HG03060 (cell line): Measurements from ENCODE around the gene TIA1.
A peak's percentile ranks its signal among the peaks of the same experiment; 100 is the strongest.
"Not testable (repeated sequence)": the region's sequence is repeated elsewhere in the genome, so short reads cannot be mapped to it uniquely, and the experiment has no call there.

Experiments
- ATAC-seq: cut with Tn5 transposase; IDR thresholded peaks from one replicate; pipeline ENCODE4 v1.9.1; 2021; ENCODE audit warnings: low read depth, moderate number of reproducible peaks; ENCODE audit not compliant: unreplicated experiment

Gene TIA1

DNA sequence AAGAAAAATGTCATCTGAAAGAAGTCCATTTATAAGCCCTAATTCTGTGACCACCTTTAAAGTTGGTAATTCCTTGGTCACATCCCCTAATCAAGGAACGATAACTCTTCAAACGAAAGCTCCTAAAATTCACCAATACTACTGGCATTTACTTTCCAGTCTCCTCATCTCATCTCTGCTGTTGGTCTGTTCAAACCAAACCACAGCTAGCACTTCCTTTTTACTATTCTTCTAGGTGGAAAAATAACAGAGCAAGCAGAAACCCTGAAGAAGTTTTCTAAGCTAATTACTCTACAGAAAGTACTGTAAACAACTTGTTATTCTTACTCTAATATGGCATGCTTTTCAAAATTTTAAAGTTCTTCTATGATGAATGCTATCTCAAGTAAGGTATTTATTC, 21.6 kb downstream of the TIA1 start:
- ATAC-seq = no peak

GRCh38 chr2:70223305-70223704, 25.1 kb downstream of the TIA1 start:
- not testable (repeated sequence) for ATAC-seq

DNA sequence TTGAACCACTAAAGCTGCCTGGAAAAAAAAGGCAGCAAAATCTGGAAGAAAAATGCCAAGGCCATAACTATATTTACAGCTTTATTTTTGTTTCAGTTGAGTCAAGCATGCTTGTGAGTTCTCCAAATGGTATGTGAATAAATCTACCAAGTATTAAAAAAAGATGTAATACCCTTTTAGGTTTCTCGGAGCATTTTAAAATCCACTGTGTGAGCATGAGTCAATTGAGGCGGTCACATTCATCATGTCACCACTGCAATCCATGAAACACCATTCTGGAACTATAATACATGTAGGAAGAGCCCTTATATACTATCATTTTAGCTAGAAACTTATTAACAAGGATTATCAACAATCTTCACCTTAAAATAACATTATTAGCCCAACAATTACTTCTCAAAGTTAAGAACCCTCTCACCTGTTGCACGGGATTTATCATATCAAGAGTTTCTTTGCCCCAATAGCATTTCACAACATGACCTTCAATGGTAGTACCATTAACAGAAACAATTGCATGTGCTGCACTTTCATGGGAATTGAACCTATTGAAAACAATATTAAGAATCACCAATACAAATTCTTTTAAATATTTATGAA, 33.4 kb downstream of the TIA1 start:
- ATAC-seq = no peak

DNA sequence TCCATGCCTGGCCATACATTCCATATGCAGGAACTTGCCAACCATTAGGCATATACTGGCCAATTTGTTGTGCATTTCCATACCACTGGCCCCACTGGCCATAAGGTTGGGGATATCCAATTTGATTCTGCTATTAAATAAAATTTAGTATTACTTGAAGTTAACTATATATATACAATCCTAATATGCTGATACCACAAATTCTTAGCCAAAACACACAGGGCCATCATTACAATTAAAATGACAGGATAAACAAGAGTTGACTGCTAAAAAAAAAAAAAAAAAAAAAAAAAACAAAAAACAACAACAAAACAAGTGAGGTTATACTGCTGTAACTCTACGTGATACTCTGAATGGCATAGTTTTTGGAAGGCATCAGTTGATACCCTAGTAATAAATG, 34.1 kb downstream of the TIA1 start:
- ATAC-seq = no peak

DNA sequence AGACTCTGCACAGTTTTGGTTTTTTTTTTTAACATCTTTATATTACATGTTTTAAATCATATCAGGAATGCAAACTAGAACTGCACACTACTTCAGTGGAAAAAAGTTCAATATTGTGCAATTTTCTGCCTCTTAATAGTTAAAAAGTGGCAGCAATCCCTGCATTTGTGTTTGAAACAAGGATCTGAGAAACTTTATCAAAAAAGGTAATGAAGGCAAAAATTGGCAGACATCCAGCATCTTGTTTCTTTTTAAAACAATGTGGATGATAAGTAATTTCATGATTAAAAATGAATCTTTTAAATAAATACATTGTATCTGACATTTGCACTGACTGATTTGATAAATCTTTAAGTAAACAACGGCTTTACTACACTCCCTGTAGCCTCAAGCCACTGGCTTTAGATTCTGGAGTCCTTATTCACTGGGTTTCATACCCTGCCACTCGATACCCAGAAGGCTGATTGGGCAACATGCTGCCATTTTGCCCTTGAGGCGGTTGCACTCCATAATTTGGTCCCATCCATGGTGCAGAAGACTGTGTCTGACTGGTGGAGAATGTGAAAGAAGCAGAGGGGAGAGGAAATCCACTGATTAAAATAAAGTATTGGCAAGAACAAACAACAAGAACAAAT, 36.0 kb downstream of the TIA1 start:
- no peak for ATAC-seq

- no peak for ATAC-seq
These were observed 36.8 kb downstream of the TIA1 start for GRCh38 chr2:70211595-70211994.

DNA sequence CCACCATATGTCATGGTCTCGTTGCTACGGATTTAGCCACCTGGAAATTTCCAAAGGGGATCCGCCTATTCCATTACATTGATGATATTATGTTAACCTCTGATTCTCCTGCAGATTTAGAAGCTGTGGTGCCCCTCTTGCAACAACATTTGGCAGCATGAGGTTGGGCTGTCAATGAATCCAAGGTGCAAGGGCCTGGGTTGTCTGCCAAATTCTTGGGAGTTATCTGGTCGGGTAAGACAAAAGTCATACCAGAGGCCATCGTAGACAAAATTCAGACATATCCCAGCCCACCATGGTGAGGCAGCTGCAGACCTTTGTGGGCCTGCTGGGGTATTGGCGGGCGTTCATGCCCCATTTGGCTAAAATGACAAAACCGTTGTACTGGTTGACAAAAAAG, 44.0 kb downstream of the TIA1 start:
- ATAC-seq = no peak

GRCh38 chr2:70203086-70203485, 45.3 kb downstream of the TIA1 start:
- no peak for ATAC-seq

DNA sequence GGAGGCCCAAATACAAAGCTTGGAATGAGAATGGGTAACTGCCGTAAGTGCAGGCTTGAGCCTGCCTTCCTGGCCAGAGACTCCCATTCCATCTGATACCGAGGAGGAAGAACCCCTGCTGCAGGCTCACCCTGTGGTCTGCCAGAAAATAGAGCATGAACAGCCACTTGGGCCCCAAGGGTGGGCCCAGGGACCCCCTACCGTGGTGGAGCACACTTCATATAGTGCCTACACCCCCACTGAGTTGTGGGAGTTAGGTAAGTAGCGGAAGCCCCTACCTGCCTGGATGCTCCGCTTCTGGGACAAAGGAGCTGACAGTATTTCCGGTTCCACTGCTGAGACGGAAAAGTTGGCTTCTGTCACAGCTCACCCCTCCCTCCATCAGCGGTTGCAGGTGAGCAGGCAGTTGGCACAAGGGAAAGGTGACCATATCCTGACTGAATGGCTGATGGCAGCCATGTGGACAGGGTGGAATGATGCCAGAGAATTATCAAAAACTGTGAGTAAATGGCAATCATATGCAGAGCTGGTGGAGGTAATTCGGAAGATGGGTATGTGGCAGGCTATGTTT, 46.1 kb downstream of the TIA1 start:
- ATAC-seq = no peak

DNA sequence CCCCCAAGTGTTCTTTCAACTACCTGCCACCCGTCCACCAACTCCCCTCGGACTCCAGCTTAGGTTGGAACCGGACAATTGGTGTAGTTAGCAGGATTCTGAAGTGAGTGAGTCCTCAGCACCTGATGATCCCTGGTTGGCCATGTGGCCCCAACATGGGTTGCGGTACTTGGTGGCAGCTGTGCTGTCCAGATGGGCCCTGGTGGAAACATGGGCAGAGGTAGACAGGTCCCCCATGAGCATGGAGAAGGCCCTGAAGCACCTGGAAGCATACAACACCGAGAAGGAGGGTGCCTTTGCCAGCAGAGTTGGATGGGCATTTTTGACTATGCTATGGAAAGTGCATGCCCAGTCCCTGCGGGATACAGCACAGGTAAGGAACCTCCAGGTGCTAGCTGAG, 46.6 kb downstream of the TIA1 start:
- no peak for ATAC-seq

GRCh38 chr2:70201225-70201768, 47.1 kb downstream of the TIA1 start:
- no peak for ATAC-seq

GRCh38 chr2:70199320-70199864, 49.0 kb downstream of the TIA1 start:
- ATAC-seq = no peak

GRCh38 chr2:70192516-70192915, 55.9 kb downstream of the TIA1 start:
- no peak for ATAC-seq

DNA sequence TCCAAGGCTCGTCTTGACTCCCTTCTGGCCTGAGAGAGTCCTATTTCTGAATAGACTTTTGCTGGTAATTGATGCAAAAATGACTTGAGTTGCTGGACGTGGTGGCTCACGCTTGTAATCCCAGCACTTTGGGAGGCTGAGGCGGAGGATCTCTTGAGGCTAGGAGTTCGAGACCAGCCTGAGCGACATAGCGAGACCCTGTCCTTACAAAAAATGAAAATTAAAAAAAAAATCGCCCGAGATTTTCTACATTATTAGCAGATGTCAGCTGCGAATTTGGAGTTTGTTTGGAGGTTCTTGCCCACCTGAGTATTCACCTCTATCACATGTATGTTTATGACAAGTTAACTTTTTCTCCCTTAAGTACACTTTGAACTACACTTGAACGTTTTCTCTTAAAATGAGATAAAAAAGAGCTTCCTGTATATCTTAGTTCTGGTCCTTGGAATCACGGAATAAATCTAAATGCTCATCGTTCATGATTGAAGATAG, 57.1 kb downstream of the TIA1 start:
- ATAC-seq = no peak

GRCh38 chr2:70190418-70191243, 57.8 kb downstream of the TIA1 start, which contains the start of gene C2orf42:
C2orf42 (minus strand) TSS chr2:70191019; CDS start chr2:70181985, 9,034 bp downstream.
- ATAC-seq = peak; percentile 82

DNA sequence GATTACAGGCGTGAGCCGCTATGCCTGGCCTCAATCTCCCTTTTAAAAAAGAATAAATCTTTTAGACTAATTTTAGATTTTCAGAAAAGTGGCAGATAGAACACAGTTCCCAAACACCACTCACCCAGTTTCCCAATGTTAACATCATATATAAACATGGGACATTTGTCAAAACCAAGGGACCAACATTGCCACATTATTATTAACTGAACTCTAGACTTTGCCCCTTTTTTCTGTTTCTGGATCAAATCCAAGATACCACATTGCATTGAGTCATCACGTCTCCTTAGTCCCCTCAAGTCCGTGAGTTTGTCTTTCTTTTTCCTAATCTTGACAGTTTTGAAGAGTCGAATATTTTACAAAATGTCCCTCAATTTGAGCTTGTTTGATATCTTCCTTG, 60.0 kb downstream of the TIA1 start:
- no peak for ATAC-seq

DNA sequence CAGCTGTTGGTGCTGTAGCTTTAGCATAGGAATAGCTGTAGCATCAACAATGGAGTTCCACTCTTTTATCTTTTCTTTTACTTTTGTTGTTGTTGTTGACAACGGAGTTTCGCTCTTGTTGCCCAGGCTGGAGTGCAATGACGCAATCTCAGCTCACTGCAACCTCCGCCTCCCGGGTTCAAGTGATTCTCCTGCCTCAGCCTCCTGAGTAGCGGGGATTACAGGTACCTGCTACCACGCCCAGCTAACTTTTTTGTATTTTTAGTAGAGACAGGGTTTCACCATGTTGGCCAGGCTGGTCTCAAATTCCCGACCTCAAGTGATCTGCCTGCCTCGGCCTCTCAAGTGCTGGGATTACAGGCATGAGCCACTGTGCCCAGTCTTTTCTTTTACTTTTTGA, 61.3 kb downstream of the TIA1 start:
- ATAC-seq = not testable (repeated sequence)

GRCh38 chr2:70182689-70183088, 65.7 kb downstream of the TIA1 start:
- no peak for ATAC-seq

DNA sequence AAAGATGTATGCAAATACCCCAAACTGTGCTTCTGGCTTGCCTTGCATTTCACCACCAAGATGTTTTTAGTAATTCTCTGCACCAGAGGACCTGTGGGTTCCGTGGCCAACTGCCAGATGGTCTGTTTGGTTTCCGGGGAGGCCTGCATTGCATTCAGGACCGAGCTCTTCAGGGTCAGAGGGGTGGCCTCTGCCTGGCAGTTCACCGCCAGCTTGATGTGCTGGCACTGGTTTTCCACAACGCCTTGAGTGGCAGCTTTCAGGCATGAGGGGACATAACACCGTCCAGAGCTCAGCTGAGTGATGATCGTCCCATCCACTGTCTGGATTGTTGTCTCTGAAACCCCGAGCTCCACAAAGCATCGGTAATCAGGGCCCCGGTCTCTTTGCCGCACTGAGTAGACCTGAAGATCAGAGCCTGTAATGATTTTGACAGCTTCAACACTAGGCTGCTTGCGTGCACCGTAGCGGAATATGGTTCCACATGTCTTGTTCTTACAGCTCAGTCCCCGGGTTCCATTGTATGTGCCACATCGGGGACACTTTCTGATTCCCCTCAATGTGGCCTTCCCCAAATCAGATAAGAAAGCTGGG, 67.0 kb downstream of the TIA1 start:
- ATAC-seq = peak; percentile 63

- ATAC-seq = no peak
These were observed 74.9 kb downstream of the TIA1 start for GRCh38 chr2:70173520-70173919.
